SU-DHL-6 (cell line): ENCODE measurements around the gene KCND3.

Experiments used
- H2AFZ ChIP-seq: fragments of 200-600 bp; sonication (generic); 2 replicates; pipeline ENCODE4 v1.6.1; 2014; ENCODE audit warnings: low read depth, mild to moderate bottlenecking, moderate library complexity, mixed read lengths, antibody characterized with exemption, low read length; ENCODE audit not compliant: severe bottlenecking
- H3F3A ChIP-seq: fragments of 200-600 bp; shearing (Covaris generic); 2 replicates; pipeline ENCODE4 v1.6.0; 2016; ENCODE audit warnings: antibody characterized with exemption, mild to moderate bottlenecking; ENCODE audit not compliant: insufficient read depth
- H3K27ac ChIP-seq: fragments of 200-600 bp; sonication (generic); 2 replicates; pipeline ENCODE4 v1.5.1; 2016; ENCODE audit warnings: low read depth, mild to moderate bottlenecking, low read length, moderate library complexity, mixed read lengths
- H3K27me3 ChIP-seq: fragments of 200-600 bp; sonication (generic), shearing (Covaris generic); 2 replicates; pipeline ENCODE4 v1.6.0; 2014; ENCODE audit warnings: mild to moderate bottlenecking, low read length
- H3K36me3 ChIP-seq: fragments of 200-600 bp; sonication (generic); 2 replicates; pipeline ENCODE4 v1.6.1; 2014; ENCODE audit warnings: mild to moderate bottlenecking, low read length, mixed read lengths
- H3K4me2 ChIP-seq: fragments of 300-600, 200-600 bp; shearing (Covaris generic), sonication (generic); 2 replicates; pipeline ENCODE4 v1.6.0; 2014; ENCODE audit warnings: low read length, low read depth, mild to moderate bottlenecking; ENCODE audit not compliant: poor library complexity, severe bottlenecking
- H3K4me3 ChIP-seq: fragments of 200-600 bp; sonication (generic); 2 replicates; pipeline ENCODE4 v1.5.1; 2014; ENCODE audit warnings: antibody characterized with exemption, low read length, mild to moderate bottlenecking, mixed read lengths; ENCODE audit not compliant: insufficient read depth, poor library complexity, severe bottlenecking
- H3K79me2 ChIP-seq: fragments of 200-600 bp; sonication (generic); 2 replicates; pipeline ENCODE4 v1.6.1; 2014; ENCODE audit warnings: mild to moderate bottlenecking, low read length, moderate library complexity; ENCODE audit not compliant: insufficient read depth
- H3K9ac ChIP-seq: fragments of 200-600 bp; sonication (generic); 2 replicates; pipeline ENCODE4 v1.7.0; 2014; ENCODE audit warnings: mild to moderate bottlenecking, low read length
- H3K9me2 ChIP-seq: fragments of 200-600 bp; sonication (generic); replicated peaks from 2 replicates; pipeline ENCODE4 v1.6.1; 2014; ENCODE audit warnings: low read length; ENCODE audit not compliant: insufficient read depth
- H3K9me3 ChIP-seq: fragments of 200-600 bp; sonication (generic); 2 replicates; pipeline ENCODE4 v1.6.1; 2014; ENCODE audit warnings: low read length, mixed read lengths; ENCODE audit not compliant: insufficient read depth
- H4K20me1 ChIP-seq: fragments of 200-600 bp; sonication (generic); 2 replicates; pipeline ENCODE4 v1.6.1; 2014; ENCODE audit warnings: low read depth, mild to moderate bottlenecking, antibody characterized with exemption, low read length, moderate library complexity, mixed read lengths
- CTCF ChIP-seq: fragments of 200-600 bp; sonication (generic); IDR thresholded peaks from one replicate; pipeline ENCODE4 v1.5.1; 2017; ENCODE audit warnings: antibody characterized with exemption, mild to moderate bottlenecking, low read length, moderate library complexity; ENCODE audit not compliant: insufficient read depth, poor library complexity, severe bottlenecking
- EZH2phosphoT487 ChIP-seq: fragments of 200-600 bp; sonication (generic), shearing (Covaris generic); conservative IDR thresholded peaks from 2 replicates; pipeline ENCODE4 v1.6.1; 2018; ENCODE audit warnings: mild to moderate bottlenecking, antibody characterized with exemption, low read length, moderate library complexity, mixed read lengths

KCND3 gene

GRCh38 chr1:111723091-111723806 is 266.2 kb downstream of the KCND3 start:
- TF ChIP-seq EZH2phosphoT487 = no peak
- no peak for TF ChIP-seq CTCF
- no peaks in the 10 kb centered on the region for H3K27me3 ChIP-seq
- no peaks in the 10 kb centered on the region for H3K9me2 ChIP-seq
- H3K27ac ChIP-seq = no peak overlapping the region
- H3K4me2 ChIP-seq = peak overlapping the region; percentile 18
- H3F3A ChIP-seq = no peaks in the 10 kb centered on the region
- no peak overlapping the region for H3K4me3 ChIP-seq
- no peaks in the 10 kb centered on the region for H3K9me3 ChIP-seq
- no peaks in the 10 kb centered on the region for H3K79me2 ChIP-seq
- H2AFZ ChIP-seq = no peak overlapping the region
- H3K36me3 ChIP-seq = no peaks in the 10 kb centered on the region
- no peaks in the 10 kb centered on the region for H4K20me1 ChIP-seq
- H3K9ac ChIP-seq = no peak overlapping the region

DNA sequence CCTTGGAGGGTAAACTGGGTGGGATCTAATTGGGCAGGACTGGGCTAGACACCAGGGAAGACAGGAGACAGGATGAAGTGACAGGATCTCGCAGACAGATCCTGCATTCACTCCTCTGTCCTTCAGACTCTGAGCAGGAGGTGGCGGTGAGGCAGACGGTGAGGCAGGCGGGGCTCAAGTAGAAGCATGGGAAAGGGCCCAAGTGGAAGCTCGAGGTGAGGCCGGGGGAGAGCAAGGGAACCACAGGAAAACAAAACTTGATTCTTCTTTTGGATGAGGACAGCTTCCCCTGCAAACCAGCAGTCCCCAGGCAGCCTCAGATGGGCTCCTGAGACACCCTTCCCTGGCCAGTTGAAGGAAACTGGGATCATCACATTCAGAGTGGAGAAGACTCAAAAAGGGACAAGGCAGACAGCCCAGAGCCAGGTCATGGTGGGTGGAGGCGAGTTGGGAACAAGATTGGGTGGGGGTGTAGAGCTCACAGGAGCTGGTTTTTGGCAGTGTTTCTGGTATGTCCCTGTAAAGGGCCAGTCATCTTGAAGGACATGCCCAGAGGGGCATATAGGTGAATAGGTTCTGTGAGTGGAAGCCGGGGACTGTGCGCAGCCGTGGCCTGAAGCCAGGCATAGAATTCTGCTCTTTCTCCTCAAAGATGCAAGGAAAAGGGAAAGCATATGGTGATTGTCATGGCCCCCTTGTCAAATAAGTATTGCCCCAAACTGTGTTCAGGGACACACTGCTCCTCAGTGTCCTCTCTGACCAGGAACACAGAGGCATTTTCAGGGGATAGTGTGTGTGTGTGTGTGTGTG is 268.3 kb downstream of the KCND3 start:
- no peaks in the 10 kb centered on the region for H4K20me1 ChIP-seq
- no peaks in the 10 kb centered on the region for H3F3A ChIP-seq
- no peaks in the 10 kb centered on the region for H3K79me2 ChIP-seq
- no peak overlapping the region for H3K27ac ChIP-seq
- H3K36me3 ChIP-seq = no peaks in the 10 kb centered on the region
- no peak overlapping the region for H3K9ac ChIP-seq
- no peak overlapping the region for H3K4me3 ChIP-seq
- H2AFZ ChIP-seq = no peak overlapping the region
- H3K9me3 ChIP-seq = no peaks in the 10 kb centered on the region
- TF ChIP-seq EZH2phosphoT487 (no peak), CTCF (no peak)
- no peaks in the 10 kb centered on the region for H3K9me2 ChIP-seq
- no peak overlapping the region for H3K4me2 ChIP-seq
- no peaks in the 10 kb centered on the region for H3K27me3 ChIP-seq
